CD4-positive, alpha-beta T cell treated with Interleukin-1 beta for 1 hour (primary cell): ENCODE measurements around the gene PPP1CC.

Experiments
- DNase-seq, 2 donors: peaks; one replicate each; pipeline ENCODE4 v3.0.0-alpha.2; 2020 to 2022

PPP1CC gene

DNA sequence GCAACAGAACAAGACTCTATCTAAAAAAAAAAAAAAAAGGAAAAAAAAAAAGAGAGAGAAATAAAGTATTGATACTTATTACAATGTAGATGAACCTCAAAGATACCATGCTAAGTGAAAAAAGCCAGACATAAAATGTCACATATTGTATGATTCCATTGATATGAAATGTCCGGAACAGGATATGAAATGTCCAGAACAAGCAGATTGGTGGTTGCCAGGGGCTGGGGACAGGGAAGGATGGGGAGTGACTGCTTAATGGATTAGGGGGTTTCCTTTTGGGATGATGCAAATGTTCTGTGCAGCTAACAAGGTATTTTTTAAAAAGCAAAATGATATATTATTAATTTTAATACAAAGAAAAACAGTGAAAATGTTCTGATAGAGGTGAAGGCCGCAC, 58.8 kb downstream of the PPP1CC start:
- no peak for DNase-seq

DNA sequence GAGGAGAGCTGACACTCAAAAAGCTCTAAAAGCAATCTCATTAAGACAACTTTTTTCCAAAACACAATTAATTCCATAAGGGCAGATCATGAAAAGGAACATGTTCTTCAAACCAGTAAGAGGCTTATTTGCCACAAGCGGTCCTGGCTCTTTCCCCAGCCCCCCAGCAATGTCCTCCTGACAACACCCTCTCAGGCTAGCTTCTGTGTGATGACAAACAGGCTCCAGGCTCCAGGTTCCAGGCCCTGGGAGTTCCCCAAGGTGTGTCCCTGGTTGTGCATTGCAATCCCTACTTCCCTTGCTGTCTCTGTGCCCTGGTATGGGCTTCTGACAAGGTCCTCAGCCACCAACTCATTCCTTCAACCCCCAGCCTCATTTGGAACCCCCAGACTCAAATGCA, 62.7 kb downstream of the PPP1CC start:
- no peak for DNase-seq

DNA sequence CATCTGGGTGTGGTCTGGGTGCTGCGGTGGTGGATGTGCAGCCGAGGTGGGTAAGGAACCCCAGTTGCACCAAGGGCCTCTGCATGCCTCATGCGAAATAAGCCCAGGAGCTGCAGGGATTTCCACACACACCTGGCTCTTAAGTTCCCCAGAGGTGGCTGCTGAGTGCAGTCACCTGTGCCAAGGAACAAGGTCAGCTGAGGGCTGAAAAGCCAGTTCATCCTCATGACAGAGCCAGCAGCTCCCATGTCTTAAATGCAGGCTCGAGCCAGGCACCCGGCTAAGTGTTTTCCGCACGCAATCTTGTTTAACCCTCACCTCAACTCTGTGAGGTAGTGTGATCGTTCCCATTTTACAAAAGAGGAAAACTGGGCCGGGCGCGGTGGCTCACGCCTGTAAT, 63.5 kb downstream of the PPP1CC start:
- DNase-seq, result no peak

DNA sequence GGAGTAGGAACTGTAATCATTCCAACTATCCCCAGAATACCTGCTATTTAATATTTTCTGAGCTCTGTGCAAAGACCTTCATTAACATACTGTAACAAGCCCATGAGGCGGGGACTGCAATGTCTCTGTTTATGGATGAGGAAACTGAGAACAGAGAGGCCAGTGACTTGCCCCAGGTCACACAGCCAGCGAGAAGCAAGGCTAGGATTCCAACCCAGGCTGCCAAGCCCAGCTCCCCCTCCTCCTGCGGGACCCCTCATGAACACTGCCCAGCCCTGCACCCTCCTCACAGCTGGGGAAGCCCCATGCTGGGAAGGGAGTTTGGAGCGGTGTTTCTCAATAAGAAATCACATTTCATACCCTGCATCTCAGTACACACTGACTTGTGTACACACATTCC, 64.7 kb downstream of the PPP1CC start:
- DNase-seq, result no peak

DNA sequence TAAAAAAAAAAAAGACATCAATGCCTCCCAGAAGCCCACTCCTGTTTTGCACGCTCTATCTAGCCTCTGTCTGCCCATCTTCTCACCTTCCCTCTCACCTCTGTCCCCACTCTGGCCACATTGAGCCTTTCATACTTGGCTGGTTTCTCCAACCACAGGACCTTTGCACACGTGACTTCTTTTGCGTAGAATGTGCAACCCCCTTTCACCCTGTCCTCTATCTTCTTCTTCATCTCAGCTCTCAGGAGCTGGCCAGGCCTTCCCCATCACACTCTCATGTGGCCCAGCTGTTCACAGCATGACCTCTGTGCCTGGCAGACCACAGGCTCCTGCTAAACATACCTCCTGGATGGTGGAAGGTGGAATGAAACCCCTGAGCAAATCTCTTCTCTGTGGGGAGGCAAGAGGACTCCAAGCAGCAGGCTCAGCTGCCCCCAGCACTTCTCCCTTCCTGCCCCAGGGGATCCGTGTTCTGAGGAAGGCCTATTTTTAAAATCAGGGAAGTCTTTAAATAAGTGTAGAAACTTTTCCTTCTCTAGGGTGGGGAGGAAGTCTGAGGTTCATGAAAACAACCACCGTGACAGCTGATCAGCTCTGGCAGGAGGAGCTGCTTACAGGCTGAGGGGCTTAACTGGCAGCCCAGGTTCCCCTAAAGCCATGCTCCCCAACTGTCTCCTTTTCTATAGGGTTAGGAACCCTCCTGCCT, 65.3 kb downstream of the PPP1CC start:
- no peak for DNase-seq

DNA sequence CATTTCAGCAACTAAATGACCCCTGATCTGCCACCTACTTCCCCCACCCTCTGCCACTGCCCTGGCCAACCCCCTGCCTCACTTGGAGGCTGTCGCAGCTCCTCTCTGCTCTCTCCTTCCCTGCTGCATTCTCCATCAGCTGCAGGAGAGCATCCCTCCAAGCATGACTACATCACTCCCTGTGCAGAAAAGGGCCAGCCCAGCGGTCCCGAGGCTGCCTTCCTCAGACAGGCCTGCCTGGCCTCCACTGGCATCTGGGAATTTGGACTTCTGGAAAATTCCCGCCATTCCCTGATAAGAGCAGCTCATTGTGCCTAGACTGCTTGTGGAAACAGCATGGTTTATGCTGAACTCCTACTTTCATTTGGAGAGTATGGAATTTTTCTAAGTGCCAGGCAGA, 66.5 kb downstream of the PPP1CC start:
- DNase-seq, result no peak

DNA sequence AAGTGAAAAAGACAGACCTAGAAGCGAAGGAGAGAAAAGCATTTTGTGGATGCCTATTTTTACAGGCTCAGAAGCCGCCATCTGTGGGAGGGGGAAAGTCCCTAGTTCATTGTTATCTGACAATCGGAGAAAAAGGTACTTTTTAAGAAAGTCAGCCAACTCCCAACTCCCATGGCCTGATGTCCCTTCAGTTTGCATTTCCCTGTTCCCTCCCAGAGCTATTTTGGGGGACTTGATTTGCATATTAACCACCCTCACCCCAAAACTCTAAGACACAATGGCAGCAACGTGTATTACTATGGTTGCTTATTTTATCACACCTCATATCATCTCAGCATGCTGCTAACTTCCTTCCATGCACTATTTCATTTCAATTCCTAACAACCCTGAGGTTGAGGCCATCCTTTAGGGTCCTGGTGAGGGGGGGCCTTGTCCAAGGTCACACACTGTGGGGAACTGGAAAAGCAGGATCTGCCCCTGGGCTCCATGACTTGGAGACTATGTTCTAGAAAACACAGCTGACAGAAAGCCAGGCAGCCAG, 72.5 kb downstream of the PPP1CC start:
- DNase-seq, result peak in 1 of 2 donors; percentile 26
